ENCODE results near the gene HMGCL. TPM values are rescaled to one million over a fixed set of nuclear protein-coding genes. Genes with fewer than 3 reads are reported as not detected.
"Not testable (repeated sequence)": the region's sequence is repeated elsewhere in the genome, so short reads cannot be mapped to it uniquely, and the experiment has no call there.

The HMGCL gene
- total and polyA plus RNA-seq, 4 donors = 22.4 to 36.8 (median 33.1) TPM

- no peak overlapping the region for H3K27ac ChIP-seq (ENCODE audit: low read depth in 1 of 2, low read length in 2 of 2)
- H3K9me3 ChIP-seq (ENCODE audit: control insufficient read depth, low read length) = no peaks in the 10 kb centered on the region
- H3K27me3 ChIP-seq (ENCODE audit: control insufficient read depth in 1 of 2, insufficient read depth in 2 of 2, low read length in 1 of 2) = no peaks in the 10 kb centered on the region
- WGBS, 2 donors = 90% methylated on average over 5 of the region's 5 CpGs
- no peaks in the 10 kb centered on the region for H3K4me1 ChIP-seq (ENCODE audit: control insufficient read depth in 1 of 2, insufficient read depth in 2 of 2, low read length in 2 of 2)
- intact Hi-C loops (cut with DNase I) = no loop called here
- ATAC-seq (ENCODE audit: low FRiP score) (no peak), DNase-seq (no peak)
- no peak overlapping the region for H3K4me3 ChIP-seq (ENCODE audit: low read length in 2 of 2)
- peaks cover 2 to 5% of the 10 kb centered on the region in 2 donors for H3K36me3 ChIP-seq (ENCODE audit: control insufficient read depth in 1 of 2, insufficient read depth in 2 of 2, low read length in 1 of 2)
Measured at GRCh38 chr1:23843644-23844043, 18.4 kb upstream of the HMGCL start.

- H3K36me3 ChIP-seq (ENCODE audit: control insufficient read depth in 1 of 2, insufficient read depth in 2 of 2, low read length in 1 of 2) = no peaks in the 10 kb centered on the region
- H3K4me3 ChIP-seq (ENCODE audit: low read length in 2 of 2) = no peak overlapping the region
- intact Hi-C loops (cut with DNase I) = no loop called here
- H3K4me1 ChIP-seq (ENCODE audit: control insufficient read depth in 1 of 2, insufficient read depth in 2 of 2, low read length in 2 of 2) = no peaks in the 10 kb centered on the region
- WGBS, 2 donors = 0 to 1% methylated on average over 20 to 21 of the region's 21 CpGs
- H3K27ac ChIP-seq (ENCODE audit: low read depth in 1 of 2, low read length in 2 of 2) = no peak overlapping the region
- no peaks in the 10 kb centered on the region for H3K9me3 ChIP-seq (ENCODE audit: control insufficient read depth, low read length)
- peak; percentile 92 for ATAC-seq (ENCODE audit: low FRiP score)
- peak; percentile 79 to 91 for DNase-seq
- H3K27me3 ChIP-seq (ENCODE audit: control insufficient read depth in 1 of 2, insufficient read depth in 2 of 2, low read length in 1 of 2) = no peaks in the 10 kb centered on the region
Measured at GRCh38 chr1:23838401-23838866, 13.2 kb upstream of the HMGCL start.

DNA sequence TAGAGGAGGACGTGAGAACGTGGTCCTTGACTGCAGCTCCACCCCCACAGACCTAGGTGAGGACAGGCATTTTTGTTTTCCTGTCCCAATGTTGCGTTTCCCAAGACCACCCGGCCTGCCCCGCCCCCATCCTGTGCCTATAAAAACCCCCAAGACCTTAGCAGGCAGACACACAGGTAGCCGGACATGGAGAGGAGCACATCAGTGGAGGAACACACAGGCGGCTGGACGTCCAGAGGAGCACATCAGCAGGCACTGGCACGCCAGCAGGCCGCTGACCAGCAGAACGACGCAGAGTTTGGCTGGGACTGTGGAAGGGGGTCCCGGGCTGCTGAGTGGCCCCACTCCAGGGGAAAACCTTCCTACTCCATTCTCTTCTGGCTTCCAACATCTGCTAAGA, 12.7 kb upstream of the HMGCL start:
- H3K9me3 ChIP-seq (ENCODE audit: control insufficient read depth, low read length) = no peaks in the 10 kb centered on the region
- no peak overlapping the region for H3K27ac ChIP-seq (ENCODE audit: low read depth in 1 of 2, low read length in 2 of 2)
- no peak overlapping the region for H3K4me3 ChIP-seq (ENCODE audit: low read length in 2 of 2)
- DNase-seq (peak in 1 of 2 donors; percentile 46), ATAC-seq (ENCODE audit: low FRiP score) (no peak)
- 15 to 16% methylated on average over 13 of the region's 13 CpGs for WGBS, 2 donors
- H3K4me1 ChIP-seq (ENCODE audit: control insufficient read depth in 1 of 2, insufficient read depth in 2 of 2, low read length in 2 of 2) = no peaks in the 10 kb centered on the region
- no peaks in the 10 kb centered on the region for H3K27me3 ChIP-seq (ENCODE audit: control insufficient read depth in 1 of 2, insufficient read depth in 2 of 2, low read length in 1 of 2)
- H3K36me3 ChIP-seq (ENCODE audit: control insufficient read depth in 1 of 2, insufficient read depth in 2 of 2, low read length in 1 of 2) = no peaks in the 10 kb centered on the region
- intact Hi-C loops (cut with DNase I) = no loop called here

DNA sequence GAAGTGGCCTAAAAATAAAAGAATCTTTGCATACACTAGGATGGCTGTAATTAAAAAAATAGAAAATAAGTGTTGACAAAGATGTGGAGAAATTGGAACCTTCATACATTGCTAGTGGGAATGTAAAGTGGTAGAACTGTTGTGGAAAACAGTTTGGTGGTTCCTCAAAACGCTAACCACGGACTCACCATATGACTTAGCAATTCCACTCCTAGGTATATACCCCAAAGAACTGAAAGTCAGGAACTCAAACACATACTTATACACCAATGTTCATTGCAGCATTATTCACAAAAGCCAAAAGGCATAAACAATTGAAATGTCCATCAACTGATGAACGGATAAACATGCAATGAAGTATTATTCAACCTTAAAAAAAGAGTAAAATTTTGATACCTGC, 10.8 kb upstream of the HMGCL start:
- ATAC-seq (ENCODE audit: low FRiP score) = no peak
- intact Hi-C loops (cut with DNase I) = no loop called here
- no peaks in the 10 kb centered on the region for H3K9me3 ChIP-seq (ENCODE audit: control insufficient read depth, low read length)
- no peaks in the 10 kb centered on the region for H3K4me1 ChIP-seq (ENCODE audit: control insufficient read depth in 1 of 2, insufficient read depth in 2 of 2, low read length in 2 of 2)
- DNase-seq = no peak
- 75 to 78% methylated on average over 3 of the region's 3 CpGs for WGBS, 2 donors
- H3K27ac ChIP-seq (ENCODE audit: low read depth in 1 of 2, low read length in 2 of 2) = no peak overlapping the region
- H3K27me3 ChIP-seq (ENCODE audit: control insufficient read depth in 1 of 2, insufficient read depth in 2 of 2, low read length in 1 of 2) = no peaks in the 10 kb centered on the region
- no peaks in the 10 kb centered on the region for H3K36me3 ChIP-seq (ENCODE audit: control insufficient read depth in 1 of 2, insufficient read depth in 2 of 2, low read length in 1 of 2)
- no peak overlapping the region for H3K4me3 ChIP-seq (ENCODE audit: low read length in 2 of 2)

DNA sequence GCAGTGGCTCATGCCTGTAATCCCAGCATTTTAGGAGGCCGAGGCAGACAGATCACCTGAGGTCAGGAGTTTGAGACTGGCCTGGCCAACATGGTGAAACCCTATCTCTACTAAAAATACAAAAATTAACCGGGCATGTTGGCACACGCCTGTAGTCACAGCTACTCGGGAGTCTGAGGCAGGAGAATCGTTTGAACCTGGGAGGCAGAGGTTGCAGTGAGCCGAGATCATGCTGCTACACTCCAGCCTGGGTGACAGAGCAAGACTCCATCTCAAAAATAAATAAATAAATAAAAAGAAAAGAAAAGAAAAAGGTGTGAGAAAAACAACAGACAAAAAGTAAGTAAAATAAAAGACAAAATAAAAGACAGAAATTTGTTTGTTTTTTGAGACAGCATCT, 8.9 kb upstream of the HMGCL start:
- DNase-seq; H3K4me1 ChIP-seq (ENCODE audit: control insufficient read depth in 1 of 2, insufficient read depth in 2 of 2, low read length in 2 of 2); intact Hi-C loops (cut with DNase I); H3K4me3 ChIP-seq (ENCODE audit: low read length in 2 of 2); H3K27me3 ChIP-seq (ENCODE audit: control insufficient read depth in 1 of 2, insufficient read depth in 2 of 2, low read length in 1 of 2); H3K36me3 ChIP-seq (ENCODE audit: control insufficient read depth in 1 of 2, insufficient read depth in 2 of 2, low read length in 1 of 2); H3K27ac ChIP-seq (ENCODE audit: low read depth in 1 of 2, low read length in 2 of 2); ATAC-seq (ENCODE audit: low FRiP score); H3K9me3 ChIP-seq (ENCODE audit: control insufficient read depth, low read length): not testable (repeated sequence)
- WGBS, 2 donors = 57 to 58% methylated on average over 6 of the region's 6 CpGs

GRCh38 chr1:23827717-23828116, 2.5 kb upstream of the HMGCL start:
- peaks cover 0 to 1% of the 10 kb centered on the region in 2 donors for H3K4me1 ChIP-seq (ENCODE audit: control insufficient read depth in 1 of 2, insufficient read depth in 2 of 2, low read length in 2 of 2)
- intact Hi-C loops (cut with DNase I) = no loop called here
- WGBS, 2 donors = 85 to 93% methylated on average over 1 of the region's 1 CpG

GRCh38 chr1:23826590-23826989, 1.4 kb upstream of the HMGCL start:
- intact Hi-C loops (cut with DNase I); H3K4me1 ChIP-seq (ENCODE audit: control insufficient read depth in 1 of 2, insufficient read depth in 2 of 2, low read length in 2 of 2); H3K27ac ChIP-seq (ENCODE audit: low read depth in 1 of 2, low read length in 2 of 2); H3K36me3 ChIP-seq (ENCODE audit: control insufficient read depth in 1 of 2, insufficient read depth in 2 of 2, low read length in 1 of 2); H3K27me3 ChIP-seq (ENCODE audit: control insufficient read depth in 1 of 2, insufficient read depth in 2 of 2, low read length in 1 of 2); H3K4me3 ChIP-seq (ENCODE audit: low read length in 2 of 2); DNase-seq; H3K9me3 ChIP-seq (ENCODE audit: control insufficient read depth, low read length); ATAC-seq (ENCODE audit: low FRiP score): not testable (repeated sequence)
- WGBS, 2 donors = 96 to 97% methylated on average over 13 of the region's 13 CpGs

More at GRCh38 chr1:23827717-23828116, 2.5 kb upstream of the HMGCL start:
- no peaks in the 10 kb centered on the region for H3K9me3 ChIP-seq (ENCODE audit: control insufficient read depth, low read length)
- DNase-seq (no peak), ATAC-seq (ENCODE audit: low FRiP score) (no peak)
- H3K27me3 ChIP-seq (ENCODE audit: control insufficient read depth in 1 of 2, insufficient read depth in 2 of 2, low read length in 1 of 2) = no peaks in the 10 kb centered on the region
- H3K27ac ChIP-seq (ENCODE audit: low read depth in 1 of 2, low read length in 2 of 2) = no peak overlapping the region
- no peak overlapping the region for H3K4me3 ChIP-seq (ENCODE audit: low read length in 2 of 2)
- H3K36me3 ChIP-seq (ENCODE audit: control insufficient read depth in 1 of 2, insufficient read depth in 2 of 2, low read length in 1 of 2) = no peaks in the 10 kb centered on the region

- Histone ChIP-seq H3K4me1 (ENCODE audit: control insufficient read depth in 1 of 2, insufficient read depth in 2 of 2, low read length in 2 of 2) (peaks cover 0 to 1% of the 10 kb centered on the region in 2 donors), H3K27me3 (ENCODE audit: control insufficient read depth in 1 of 2, insufficient read depth in 2 of 2, low read length in 1 of 2) (no peaks in the 10 kb centered on the region), H3K27ac (ENCODE audit: low read depth in 1 of 2, low read length in 2 of 2) (no peak overlapping the region), H3K4me3 (ENCODE audit: low read length in 2 of 2) (peak overlapping the region in 1 of 2 donors; percentile 91), H3K9me3 (ENCODE audit: control insufficient read depth, low read length) (no peaks in the 10 kb centered on the region), H3K36me3 (ENCODE audit: control insufficient read depth in 1 of 2, insufficient read depth in 2 of 2, low read length in 1 of 2) (no peaks in the 10 kb centered on the region)
- intact Hi-C loops (cut with DNase I) = no loop called here
- ATAC-seq (ENCODE audit: low FRiP score) (no peak), DNase-seq (no peak)
- 57 to 66% methylated on average over 22 to 24 of the region's 24 CpGs for WGBS, 2 donors
Measured at GRCh38 chr1:23825762-23826522, 713 bp upstream of the HMGCL start.

GRCh38 chr1:23824711-23825075, 536 bp downstream of the HMGCL start:
- intact Hi-C loops (cut with DNase I) = no loop called here
- WGBS, 2 donors = 1% methylated on average over 8 of the region's 8 CpGs
- Histone ChIP-seq H3K9me3 (ENCODE audit: control insufficient read depth, low read length) (no peaks in the 10 kb centered on the region), H3K27me3 (ENCODE audit: control insufficient read depth in 1 of 2, insufficient read depth in 2 of 2, low read length in 1 of 2) (no peaks in the 10 kb centered on the region), H3K27ac (ENCODE audit: low read depth in 1 of 2, low read length in 2 of 2) (peak overlapping the region; percentile 47 to 66), H3K4me3 (ENCODE audit: low read length in 2 of 2) (peak overlapping the region; percentile 36 to 91), H3K4me1 (ENCODE audit: control insufficient read depth in 1 of 2, insufficient read depth in 2 of 2, low read length in 2 of 2) (peaks cover 0 to 1% of the 10 kb centered on the region in 2 donors), H3K36me3 (ENCODE audit: control insufficient read depth in 1 of 2, insufficient read depth in 2 of 2, low read length in 1 of 2) (no peaks in the 10 kb centered on the region)
- ATAC-seq (ENCODE audit: low FRiP score) (no peak), DNase-seq (no peak)

All from aorta (tissue), 5 donors.